Cardiac septum (tissue), 1 donor: ENCODE results near the gene OR2A2. TPM values are rescaled to one million over a fixed set of nuclear protein-coding genes. Genes with fewer than 3 reads are reported as not detected.

Experiments
- DNase-seq: peaks from one replicate; pipeline ENCODE4 v3.0.0-alpha.2; 2020; ENCODE audit warnings: low spot score
- intact Hi-C: fragments of 100-400 bp; cut with DNase I; formaldehyde crosslinking; loops from one replicate; pipeline ENCODE4 v1.14.0; 2022
- total RNA-seq: library from RNA; stranded (reverse); fragmentation: NEBNext Ultra II Directional; extraction: Animal tissue kit (Norgen Biotek cat#: 25700); gene quantifications from one replicate; pipeline ENCODE4 v1.2.1, GENCODE V29; 2021
- donor health status: DM: no; HTN: no; CAD: no.

Gene OR2A2
- total RNA-seq, 1 donor from 2014 or later: not detected

DNA sequence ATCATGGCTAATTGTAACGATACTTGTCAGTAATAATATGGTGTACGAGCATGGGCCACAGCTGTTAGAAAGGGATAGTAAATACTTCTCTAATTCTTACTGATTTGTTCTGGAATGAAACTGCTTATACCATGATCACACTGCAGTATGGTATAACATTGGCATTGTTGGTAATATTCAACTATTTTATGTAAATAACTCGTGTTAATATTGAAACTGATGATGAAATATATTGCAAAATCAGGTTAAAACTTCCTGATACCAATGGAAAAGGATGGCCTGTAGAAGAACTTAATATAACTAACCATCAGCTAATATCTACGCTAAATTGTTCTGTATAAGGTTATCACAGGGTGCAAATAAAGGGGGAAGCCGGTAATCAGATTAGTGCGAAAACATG, 23.9 kb downstream of the OR2A2 start:
- no peak for DNase-seq
- intact Hi-C loops: no loop called here

DNA sequence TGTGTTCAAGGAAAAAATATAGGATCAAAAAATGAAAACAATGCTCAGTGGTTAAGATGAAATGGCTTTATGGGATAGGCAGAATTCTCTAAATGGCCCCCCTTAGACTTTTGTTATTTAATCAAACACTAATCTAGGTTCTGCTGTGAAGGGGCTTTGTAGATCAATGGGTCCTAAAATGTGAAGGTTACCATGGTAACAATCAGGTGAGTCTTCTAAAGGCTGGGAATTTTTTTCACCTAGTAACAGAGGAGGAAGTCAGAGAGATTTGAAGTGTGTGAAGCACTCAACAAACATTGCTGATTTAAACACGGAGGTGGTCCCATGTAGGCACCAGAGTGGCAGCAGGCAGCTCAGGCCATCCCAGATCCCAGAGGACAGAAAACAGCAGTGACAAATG, 24.7 kb downstream of the OR2A2 start:
- intact Hi-C loops: no loop called here
- DNase-seq: no peak

DNA sequence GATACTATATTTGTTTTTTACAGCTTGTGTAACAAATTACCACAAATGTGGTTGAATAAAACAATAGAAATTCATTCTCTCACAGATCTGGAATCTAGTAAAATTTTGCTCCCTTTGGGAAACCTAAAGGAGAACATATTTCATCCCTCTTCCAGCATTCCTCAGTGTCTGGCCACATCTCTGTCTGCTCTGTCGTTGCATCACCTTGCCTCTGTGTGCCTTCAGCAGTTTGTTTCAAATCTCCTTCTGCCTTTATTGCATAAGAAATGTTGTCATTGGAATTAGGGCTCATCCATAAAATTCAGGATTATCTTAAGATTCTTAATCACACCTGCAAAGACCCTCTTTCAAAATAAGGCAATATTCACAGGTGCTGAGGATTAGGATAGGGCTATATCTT, 28.1 kb downstream of the OR2A2 start:
- intact Hi-C loops: no loop called here
- no peak for DNase-seq

DNA sequence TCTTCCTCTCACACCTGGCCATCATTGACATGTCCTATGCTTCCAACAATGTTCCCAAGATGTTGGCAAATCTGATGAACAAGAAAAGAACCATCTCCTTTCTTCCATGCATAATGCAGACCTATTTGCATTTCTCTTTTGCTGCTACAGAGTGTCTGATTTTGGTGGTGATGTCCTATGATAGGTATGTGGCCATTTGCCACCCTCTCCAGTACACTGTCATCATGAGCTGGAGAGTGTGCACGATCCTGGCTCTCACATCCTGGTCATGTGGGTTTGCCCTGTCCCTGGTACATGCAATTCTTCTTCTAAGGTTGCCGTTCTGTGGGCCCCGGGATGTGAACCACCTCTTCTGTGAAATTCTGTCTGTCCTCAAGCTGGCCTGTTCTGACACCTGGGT, 32.8 kb downstream of the OR2A2 start:
- DNase-seq: no peak
- intact Hi-C loops: no loop called here

DNA sequence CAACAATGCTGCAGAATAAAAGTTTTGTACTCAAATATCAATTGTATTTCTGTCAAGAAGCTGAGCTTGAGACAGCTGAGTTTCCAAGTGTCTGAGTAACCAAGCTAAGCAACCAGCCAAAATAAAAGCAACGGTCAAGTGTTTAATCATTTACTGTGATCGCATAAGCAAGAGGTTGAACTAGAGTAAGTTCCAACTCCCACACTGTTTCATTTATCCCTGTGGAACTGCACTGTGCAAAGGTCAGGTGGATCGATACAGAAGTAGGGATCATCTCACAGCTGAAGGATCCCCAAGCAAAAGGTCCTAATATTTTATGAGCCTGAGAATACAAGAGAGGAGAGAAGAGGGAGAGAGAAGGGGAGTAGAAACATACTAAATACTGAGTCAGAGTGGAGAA, 35.0 kb downstream of the OR2A2 start:
- no peak for DNase-seq
- intact Hi-C loops: no loop called here

DNA sequence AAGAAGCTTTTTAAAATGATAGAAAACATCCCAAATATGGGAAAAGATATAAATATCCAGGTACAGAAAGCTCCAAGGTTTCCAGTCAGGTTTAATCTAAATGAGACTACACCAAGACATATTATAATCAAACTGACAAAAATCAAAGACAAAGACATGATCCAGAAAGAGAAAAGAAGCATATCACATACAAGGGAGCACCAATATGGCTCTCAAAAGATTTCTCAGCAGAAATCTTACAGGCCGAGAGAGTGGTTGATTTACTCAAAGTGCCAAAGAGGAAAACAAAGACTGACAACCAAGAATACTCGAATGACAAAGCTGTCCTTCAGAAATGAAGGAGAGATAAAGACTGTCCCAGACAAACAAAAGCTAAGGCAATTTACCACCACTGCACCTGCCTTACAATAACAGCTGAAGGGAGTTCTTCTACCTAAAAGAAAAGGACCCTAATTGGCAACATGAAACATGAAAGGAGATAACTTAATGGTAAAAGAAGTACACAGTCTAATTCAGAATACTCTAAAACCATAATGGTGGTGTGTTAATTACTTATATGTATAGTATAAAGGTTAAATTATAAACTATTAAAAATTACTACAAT, 38.9 kb downstream of the OR2A2 start:
- DNase-seq: no peak
- intact Hi-C loops: no loop called here

DNA sequence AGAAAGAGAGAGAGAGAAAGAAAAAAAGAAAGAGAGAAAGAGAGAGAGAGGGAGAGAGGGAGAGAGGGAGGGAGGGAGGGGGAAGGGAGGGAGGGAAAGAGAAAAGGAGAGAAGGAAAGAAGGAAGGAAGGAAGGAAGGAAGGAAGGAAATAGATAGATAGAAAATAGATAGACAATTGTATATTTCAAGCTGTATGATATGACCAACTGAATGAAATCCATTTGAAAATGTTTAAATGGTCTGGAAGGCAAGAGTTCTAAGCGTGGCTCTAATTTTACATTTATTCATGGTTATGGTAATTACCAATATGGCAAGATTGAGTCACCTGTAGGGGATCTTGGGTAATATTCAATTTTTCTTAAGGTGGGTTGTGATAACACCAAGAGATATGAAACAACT, 49.5 kb downstream of the OR2A2 start:
- no peak for DNase-seq
- intact Hi-C loops: no loop called here

Other genes with a start within 250 kb of the OR2A2 start
- gene TCAF1, start 207.4 kb upstream of the OR2A2 start, total RNA-seq: 46.3 TPM
- gene OR2F2, start 174.3 kb upstream of the OR2A2 start, total RNA-seq: not detected
- gene OR2F1, start 154.7 kb upstream of the OR2A2 start, total RNA-seq: not detected
- not detected for gene OR6B1, start 109.3 kb upstream of the OR2A2 start, total RNA-seq
- gene OR2A5, start 60.6 kb upstream of the OR2A2 start, total RNA-seq: not detected
- not detected for gene OR2A25, start 39.8 kb upstream of the OR2A2 start, total RNA-seq
- gene OR2A12, start 23.3 kb upstream of the OR2A2 start, total RNA-seq: not detected
- not detected for gene OR2A14, start 13.6 kb downstream of the OR2A2 start, total RNA-seq
- gene CTAGE4, start 73.9 kb downstream of the OR2A2 start, total RNA-seq: 0.24 TPM
- 0.57 TPM for gene ARHGEF35, start 86.2 kb downstream of the OR2A2 start, total RNA-seq
- gene OR2A42, start 130.0 kb downstream of the OR2A2 start, total RNA-seq: not detected
- not detected for gene OR2A7, start 155.2 kb downstream of the OR2A2 start, total RNA-seq
- gene CTAGE8, start 159.7 kb downstream of the OR2A2 start, total RNA-seq: not detected
- gene OR2A1, start 202.8 kb downstream of the OR2A2 start, total RNA-seq: 0.19 TPM
- 0.89 TPM for gene ARHGEF5, start 245.8 kb downstream of the OR2A2 start, total RNA-seq